ENCODE results near the gene SNUPN. TPM values are rescaled to one million over a fixed set of nuclear protein-coding genes. Genes with fewer than 3 reads are reported as not detected.
A peak's percentile ranks its signal among the peaks of the same experiment; 100 is the strongest.

Gene SNUPN
- total and polyA plus RNA-seq, 2 experiments from 2014 or later: 25.2 to 28.8 TPM

- H3K79me2 ChIP-seq: peaks cover 68% of the 10 kb centered on the region
- H3K9me3 ChIP-seq (ENCODE audit: low read depth): no peaks in the 10 kb centered on the region
- 2% methylated on average over 49 of the region's 76 CpGs for WGBS (ENCODE audit: low lambda C conversion rate, missing lambda C conversion rate)
- H2AFZ ChIP-seq: peak within 1 kb of the TSS; percentile 89
- H3K27me3 ChIP-seq: no peaks in the 10 kb centered on the region
- peaks cover 27% of the 10 kb centered on the region for H4K20me1 ChIP-seq (ENCODE audit: insufficient read depth, poor library complexity, severe bottlenecking)
- no peaks in the 10 kb centered on the region for H3K36me3 ChIP-seq (replicated peaks; ENCODE audit: insufficient read depth, low read depth)
- peak within 1 kb of the TSS; percentile 80 for H3K4me3 ChIP-seq
- H3K27ac ChIP-seq: peak within 1 kb of the TSS; percentile 99
- TF ChIP-seq CTCF (IDR thresholded peaks at IDR 0.05; ENCODE audit: poor library complexity): peak; percentile 68
- no peak for TF ChIP-seq EZH2phosphoT487 (IDR thresholded peaks at IDR 0.05; ENCODE audit: low read depth, severe bottlenecking, unreplicated experiment)
- peaks cover 51% of the 10 kb centered on the region for H3K4me1 ChIP-seq (ENCODE audit: insufficient read depth)
- H3K9me2 ChIP-seq (replicated peaks; ENCODE audit: insufficient read depth): no peaks in the 10 kb centered on the region
- DNase-seq (ENCODE audit: low spot score): peak; percentile 91
- peak within 1 kb of the TSS; percentile 95 for H3K4me2 ChIP-seq
Measured at GRCh38 chr15:75647370-75648155, 22.0 kb upstream of the SNUPN start, which contains the start of gene SNX33. SNX33 (plus strand) TSS chr15:75647912; CDS start chr15:75649103, 1,191 bp downstream.

GRCh38 chr15:75646944-75647364 lies 21.4 kb upstream of the SNUPN start:
- Histone ChIP-seq H3K4me1 (ENCODE audit: insufficient read depth) (peaks cover 45% of the 10 kb centered on the region), H3K4me2 (peak overlapping the region; percentile 95), H2AFZ (peak overlapping the region; percentile 89), H4K20me1 (ENCODE audit: insufficient read depth, poor library complexity, severe bottlenecking) (peaks cover 21% of the 10 kb centered on the region), H3K4me3 (peak overlapping the region; percentile 80), H3K27ac (peak overlapping the region; percentile 99), H3K36me3 (replicated peaks; ENCODE audit: insufficient read depth, low read depth) (no peaks in the 10 kb centered on the region), H3K79me2 (peaks cover 62% of the 10 kb centered on the region), H3K27me3 (no peaks in the 10 kb centered on the region), H3K9me2 (replicated peaks; ENCODE audit: insufficient read depth) (no peaks in the 10 kb centered on the region), H3K9me3 (ENCODE audit: low read depth) (no peaks in the 10 kb centered on the region)
- 2% methylated on average over 26 of the region's 26 CpGs for WGBS (ENCODE audit: low lambda C conversion rate, missing lambda C conversion rate)
- DNase-seq (ENCODE audit: low spot score): peak; percentile 57
- TF ChIP-seq EZH2phosphoT487 (IDR thresholded peaks at IDR 0.05; ENCODE audit: low read depth, severe bottlenecking, unreplicated experiment) (no peak), CTCF (IDR thresholded peaks at IDR 0.05; ENCODE audit: poor library complexity) (no peak), EZH2 (IDR thresholded peaks at IDR 0.05; ENCODE audit: borderline replicate concordance) (no peak)

- Histone ChIP-seq H3K27me3 (no peaks in the 10 kb centered on the region), H3K27ac (peak overlapping the region; percentile 99), H3K4me2 (peak overlapping the region; percentile 95), H3K9me3 (ENCODE audit: low read depth) (no peaks in the 10 kb centered on the region), H3K4me1 (ENCODE audit: insufficient read depth) (peaks cover 40% of the 10 kb centered on the region), H3K79me2 (peaks cover 56% of the 10 kb centered on the region), H3K9me2 (replicated peaks; ENCODE audit: insufficient read depth) (no peaks in the 10 kb centered on the region), H3K36me3 (replicated peaks; ENCODE audit: insufficient read depth, low read depth) (no peaks in the 10 kb centered on the region), H2AFZ (peak overlapping the region; percentile 89), H4K20me1 (ENCODE audit: insufficient read depth, poor library complexity, severe bottlenecking) (peaks cover 15% of the 10 kb centered on the region), H3K4me3 (peak overlapping the region; percentile 80)
- WGBS (ENCODE audit: low lambda C conversion rate, missing lambda C conversion rate): 57% methylated on average over 5 of the region's 5 CpGs
- TF ChIP-seq CTCF (IDR thresholded peaks at IDR 0.05; ENCODE audit: poor library complexity): no peak
- TF ChIP-seq EZH2phosphoT487 (IDR thresholded peaks at IDR 0.05; ENCODE audit: low read depth, severe bottlenecking, unreplicated experiment): no peak
- no peak for TF ChIP-seq EZH2 (IDR thresholded peaks at IDR 0.05; ENCODE audit: borderline replicate concordance)
- DNase-seq (ENCODE audit: low spot score): no peak
Measured at GRCh38 chr15:75646112-75646943, 20.8 kb upstream of the SNUPN start.

Measured in hepatocyte (in vitro differentiated cells).